WTC11 (cell line): ENCODE data around the gene TBC1D22A. TPM values are rescaled to one million over a fixed set of nuclear protein-coding genes. Genes with fewer than 3 reads are reported as not detected.

Experiments used
- ATAC-seq: fragments of 200-7000 bp; cut with Tn5 transposase; 2 replicates; pipeline ENCODE4 v1.10.0; 2021; ENCODE audit warnings: mild to moderate bottlenecking, moderate library complexity
- CTCF ChIA-PET: fragments of 300-600 bp; sonication (Branson Sonifier 250); formaldehyde crosslinking; loops from one replicate; lab custom pipeline; 2021; ENCODE audit warnings: antibody characterized with exemption; lab: Charles Lee
- POLR2A ChIA-PET: fragments of 350-600 bp; sonication (Branson Sonifier 250); formaldehyde crosslinking; loops from one replicate; lab custom pipeline; 2021; ENCODE audit warnings: antibody characterized with exemption; lab: Charles Lee
- DNase-seq: peaks from one replicate; pipeline ENCODE4 v3.0.0; 2021; ENCODE audit warnings: low spot score
- H3K27ac Mint-ChIP-seq: 2 replicates; pipeline ENCODE4 v1.8.0; 2021; ENCODE audit warnings: mixed read lengths
- H3K27me3 Mint-ChIP-seq: 2 replicates; pipeline ENCODE4 v1.8.0; 2021; ENCODE audit warnings: low read depth, mild to moderate bottlenecking, moderate library complexity, mixed read lengths
- H3K36me3 Mint-ChIP-seq: 2 replicates; pipeline ENCODE4 v1.8.0; 2021; ENCODE audit warnings: mixed read lengths
- H3K4me1 Mint-ChIP-seq: 2 replicates; pipeline ENCODE4 v1.8.0; 2022; ENCODE audit warnings: mixed read lengths
- H3K4me3 Mint-ChIP-seq: 2 replicates; pipeline ENCODE4 v1.8.0; 2021; ENCODE audit warnings: mild to moderate bottlenecking, moderate library complexity, mixed read lengths
- H3K9me3 Mint-ChIP-seq: 2 replicates; pipeline ENCODE4 v1.8.0; 2021; ENCODE audit warnings: mixed read lengths
- AR ChIP-seq: fragments of 250-450 bp; sonication (Bioruptor Pico); IDR thresholded peaks from 2 replicates; pipeline ENCODE4 v1.9.0; 2021; ENCODE audit warnings: mild to moderate bottlenecking
- E2F1 ChIP-seq: sonication (generic); formaldehyde crosslinking; IDR thresholded peaks from 2 replicates; pipeline ENCODE4 v1.8.0; 2022; ENCODE audit warnings: mild to moderate bottlenecking, missing genetic modification reagents
- E2F5 ChIP-seq: sonication (generic); formaldehyde crosslinking; IDR thresholded peaks from 2 replicates; pipeline ENCODE4 v1.8.1; 2022; ENCODE audit warnings: mild to moderate bottlenecking, moderate library complexity, missing genetic modification reagents
- FOXJ3 ChIP-seq: sonication (generic); formaldehyde crosslinking; IDR thresholded peaks from 2 replicates; pipeline ENCODE4 v1.9.0; 2021; ENCODE audit warnings: missing genetic modification reagents, mild to moderate bottlenecking, borderline replicate concordance
- HMGA2 ChIP-seq: fragments of 250-450 bp; sonication (Bioruptor Pico); IDR thresholded peaks from 2 replicates; pipeline ENCODE4 v1.4.0; 2021; ENCODE audit warnings: mild to moderate bottlenecking, moderate library complexity
- IRF1 ChIP-seq: sonication (generic); formaldehyde crosslinking; IDR thresholded peaks from 2 replicates; pipeline ENCODE4 v1.8.0; 2023; ENCODE audit warnings: missing genetic modification reagents
- NFYB ChIP-seq: sonication (generic); formaldehyde crosslinking; conservative IDR thresholded peaks from 2 replicates; pipeline ENCODE4 v1.8.0; 2022; ENCODE audit warnings: low read depth, missing genetic modification reagents
- STAT6 ChIP-seq: sonication (generic); formaldehyde crosslinking; conservative IDR thresholded peaks from 2 replicates; pipeline ENCODE4 v1.8.1; 2023; ENCODE audit warnings: mild to moderate bottlenecking, low read depth, missing genetic modification reagents, moderate library complexity
- TCF7 ChIP-seq: sonication (generic); formaldehyde crosslinking; IDR thresholded peaks from 2 replicates; pipeline ENCODE4 v1.8.0; 2022; ENCODE audit warnings: mild to moderate bottlenecking, low read depth, missing genetic modification reagents, moderate library complexity
- TEAD4 ChIP-seq: sonication (generic); formaldehyde crosslinking; IDR thresholded peaks from 2 replicates; pipeline ENCODE4 v1.8.0; 2022; ENCODE audit warnings: mild to moderate bottlenecking, missing genetic modification reagents
- ZBTB21 ChIP-seq: sonication (generic); formaldehyde crosslinking; IDR thresholded peaks from 2 replicates; pipeline ENCODE4 v1.8.1; 2023; ENCODE audit warnings: mild to moderate bottlenecking, missing genetic modification reagents, borderline replicate concordance
- ZNF425 ChIP-seq: fragments of 250-450 bp; sonication (Bioruptor Pico); conservative IDR thresholded peaks from 2 replicates; pipeline ENCODE4 v1.9.0; 2021; ENCODE audit warnings: mild to moderate bottlenecking
- ZNF532 ChIP-seq: fragments of 250-450 bp; sonication (Bioruptor Pico); IDR thresholded peaks from 2 replicates; pipeline ENCODE4 v1.9.0; 2021; ENCODE audit warnings: mild to moderate bottlenecking, borderline replicate concordance
- total RNA-seq: library from RNA; stranded (reverse); gene quantifications from 3 replicates; pipeline ENCODE4 v1.2.3, GENCODE V29; 2021

Gene TBC1D22A
- total RNA-seq, 1 experiment from 2014 or later = 18.1 TPM

GRCh38 chr22:46941968-46942798, 179.7 kb downstream of the TBC1D22A start (continued):
- no peak for TF ChIP-seq ZNF425 (CRISPR knock-in tag)

- POLR2A ChIA-PET = no interaction called here
Measured at GRCh38 chr22:46942799-46943785, 180.6 kb downstream of the TBC1D22A start.

More at GRCh38 chr22:46942799-46943785, 180.6 kb downstream of the TBC1D22A start:
- Mint-ChIP-seq H3K4me3 (no peak overlapping the region), H3K4me1 (peaks cover 20% of the 10 kb centered on the region)
- no peak for TF ChIP-seq ZNF532 (CRISPR knock-in tag)
- no peak for TF ChIP-seq E2F1 (CRISPR knock-in tag)
- TF ChIP-seq TCF7 (CRISPR knock-in tag) = no peak
- TF ChIP-seq ZBTB21 = no peak
- TF ChIP-seq NFYB (CRISPR knock-in tag) = no peak
- no peak for TF ChIP-seq AR (CRISPR knock-in tag)
- TF ChIP-seq HMGA2 (CRISPR knock-in tag) = no peak
- no peak for TF ChIP-seq E2F5 (CRISPR knock-in tag)
- TF ChIP-seq STAT6 (CRISPR knock-in tag) = no peak
- no peak for TF ChIP-seq TEAD4 (CRISPR knock-in tag)
- no peak for TF ChIP-seq FOXJ3 (CRISPR knock-in tag)
- no peak for TF ChIP-seq IRF1 (CRISPR knock-in tag)
- TF ChIP-seq, all 79 proteins: peak for 0
- DNase-seq (no peak), ATAC-seq (no peak)
- H3K27ac Mint-ChIP-seq = peak overlapping the region; percentile 1; the same call in 1 of the 2 replicates
- CTCF ChIA-PET = interaction anchor here (0.9 kb wide), 1 partner anchor 110 kb away, joined by 3 read pairs; no protein-coding TSS in a partner anchor
- H3K9me3 Mint-ChIP-seq = no peaks in the 10 kb centered on the region; the same call in 1 of the 2 replicates
- H3K27me3 Mint-ChIP-seq = no peaks in the 10 kb centered on the region
- H3K36me3 Mint-ChIP-seq = no peaks in the 10 kb centered on the region
